Ishikawa (cell line): ENCODE results near the gene RASL11B.

Experiments used
- CEBPB ChIP-seq: IDR thresholded peaks from 2 replicates; pipeline ENCODE4 v1.6.1; 2012
- CREB1 ChIP-seq: IDR thresholded peaks from 2 replicates; pipeline ENCODE4 v1.6.1; 2012; ENCODE audit warnings: low read depth
- EP300 ChIP-seq: IDR thresholded peaks from 2 replicates; pipeline ENCODE4 v1.6.1; 2012; ENCODE audit warnings: borderline replicate concordance
- RAD21 ChIP-seq: IDR thresholded peaks from 2 replicates; pipeline ENCODE4 v1.6.1; 2012; ENCODE audit warnings: low read depth
- USF1 ChIP-seq: IDR thresholded peaks from 2 replicates; pipeline ENCODE4 v1.6.1; 2012
- YY1 ChIP-seq: IDR thresholded peaks from 2 replicates; pipeline ENCODE4 v1.6.1; 2012; ENCODE audit warnings: low read depth

- no peak for TF ChIP-seq CREB1
- TF ChIP-seq EP300: no peak
- no peak for TF ChIP-seq USF1
- TF ChIP-seq CEBPB: no peak
- TF ChIP-seq RAD21: no peak
- TF ChIP-seq YY1: no peak
These were observed 20.2 kb upstream of the RASL11B start for GRCh38 chr4:52841682-52842456.
